ENCODE measurements around the gene MYH11. TPM values are rescaled to one million over a fixed set of nuclear protein-coding genes. Genes with fewer than 3 reads are reported as not detected.
A peak's percentile ranks its signal among the peaks of the same experiment; 100 is the strongest.

MYH11 gene
- total and polyA plus RNA-seq, 10 donors = 9.6 to 135 (median 110) TPM

GRCh38 chr16:15882563-15882962, 25.7 kb upstream of the MYH11 start:
- intact Hi-C loops (cut with DNase I; ENCODE audit: low total_unique reads) = no loop called here
- no peak for DNase-seq
- H3K36me3 ChIP-seq = peaks cover 0 to 65% (median 42%) of the 10 kb centered on the region in 6 donors
- WGBS, 5 donors = 97 to 100% (median 98%) methylated on average over 3 of the region's 3 CpGs
- TF ChIP-seq CTCF (IDR thresholded peaks at IDR 0.05 in 8 of 11, conservative IDR thresholded peaks at IDR 0.05 in 3 of 11) (no peak), POLR2A (IDR thresholded peaks at IDR 0.05) (no peak), POLR2AphosphoS5 (IDR thresholded peaks at IDR 0.05) (no peak)
- H3K4me3 ChIP-seq = no peak overlapping the region
- peaks cover 6 to 35% (median 16%) of the 10 kb centered on the region in 6 donors for H3K4me1 ChIP-seq
- no peaks in the 10 kb centered on the region for H3K9me3 ChIP-seq
- H3K27ac ChIP-seq = no peak overlapping the region
- H3K27me3 ChIP-seq (replicated peaks in 1 of 7) = no peaks in the 10 kb centered on the region

GRCh38 chr16:15881794-15882379, 25.1 kb upstream of the MYH11 start:
- H3K27ac ChIP-seq = no peak overlapping the region
- H3K27me3 ChIP-seq (replicated peaks in 1 of 7) = no peaks in the 10 kb centered on the region
- peaks cover 0 to 28% (median 9%) of the 10 kb centered on the region in 6 donors for H3K4me1 ChIP-seq
- 86 to 95% (median 94%) methylated on average over 12 to 13 of the region's 13 CpGs for WGBS, 5 donors
- no peak for DNase-seq
- peaks cover 0 to 72% (median 45%) of the 10 kb centered on the region in 6 donors for H3K36me3 ChIP-seq
- H3K9me3 ChIP-seq = no peaks in the 10 kb centered on the region
- no peak for TF ChIP-seq POLR2A (IDR thresholded peaks at IDR 0.05)
- no peak for TF ChIP-seq POLR2AphosphoS5 (IDR thresholded peaks at IDR 0.05)
- no peak for TF ChIP-seq CTCF (IDR thresholded peaks at IDR 0.05 in 8 of 11, conservative IDR thresholded peaks at IDR 0.05 in 3 of 11)
- H3K4me3 ChIP-seq = no peak overlapping the region
- intact Hi-C loops (cut with DNase I; ENCODE audit: low total_unique reads) = no loop called here

- Histone ChIP-seq H3K36me3 (peaks cover 0 to 84% (median 50%) of the 10 kb centered on the region in 6 donors), H3K9me3 (no peaks in the 10 kb centered on the region), H3K27me3 (replicated peaks in 1 of 7) (no peaks in the 10 kb centered on the region), H3K4me1 (peaks cover 0 to 16% (median 2%) of the 10 kb centered on the region in 6 donors), H3K27ac (no peak overlapping the region), H3K4me3 (no peak overlapping the region)
- WGBS, 5 donors = 81 to 95% (median 82%) methylated on average over 5 of the region's 5 CpGs
- no peak for DNase-seq
- TF ChIP-seq POLR2AphosphoS5 (IDR thresholded peaks at IDR 0.05) (no peak), POLR2A (IDR thresholded peaks at IDR 0.05) (no peak), CTCF (IDR thresholded peaks at IDR 0.05 in 8 of 11, conservative IDR thresholded peaks at IDR 0.05 in 3 of 11) (no peak)
- intact Hi-C loops (cut with DNase I; ENCODE audit: low total_unique reads) = no loop called here
Observed at GRCh38 chr16:15880434-15881308, 23.8 kb upstream of the MYH11 start.

- H3K36me3 ChIP-seq = peaks cover 0 to 91% (median 51%) of the 10 kb centered on the region in 6 donors
- H3K27ac ChIP-seq = peak overlapping the region in 1 of 8 donors; percentile 32
- WGBS, 5 donors = 79 to 92% (median 90%) methylated on average over 2 of the region's 2 CpGs
Observed at GRCh38 chr16:15879255-15879811, 22.5 kb upstream of the MYH11 start.

More at GRCh38 chr16:15879255-15879811, 22.5 kb upstream of the MYH11 start:
- Histone ChIP-seq H3K9me3 (no peaks in the 10 kb centered on the region), H3K4me1 (peaks cover 0 to 15% (median 9%) of the 10 kb centered on the region in 6 donors), H3K27me3 (replicated peaks in 1 of 7) (no peaks in the 10 kb centered on the region), H3K4me3 (no peak overlapping the region)
- no peak for DNase-seq
- intact Hi-C loops (cut with DNase I; ENCODE audit: low total_unique reads) = no loop called here
- no peak for TF ChIP-seq POLR2AphosphoS5 (IDR thresholded peaks at IDR 0.05)
- TF ChIP-seq CTCF (IDR thresholded peaks at IDR 0.05 in 8 of 11, conservative IDR thresholded peaks at IDR 0.05 in 3 of 11) = no peak
- no peak for TF ChIP-seq POLR2A (IDR thresholded peaks at IDR 0.05)

All from spleen (tissue), 11 donors.